Measurements from ENCODE around the gene ACAA2. TPM values are rescaled to one million over a fixed set of nuclear protein-coding genes. Genes with fewer than 3 reads are reported as not detected.

Gene ACAA2
- polyA plus RNA-seq, 1 of the 3 experiments (the other 2 are of a cell fraction) = 34.9 TPM

- no peak overlapping the region for H3K4me3 ChIP-seq (ENCODE audit: low read depth in 2 of 2, low read length in 1 of 2)
- H3F3A ChIP-seq (replicated peaks; ENCODE audit: insufficient read depth) = no peaks in the 10 kb centered on the region
- ChIA-PET CTCF (no interaction called here), POLR2A (no interaction called here)
- no peak for DNase-seq
- 83% methylated on average over 1 of the region's 4 CpGs for WGBS (ENCODE audit: low lambda C conversion rate)
- no peak overlapping the region for H3K4me2 ChIP-seq
- H3K4me1 ChIP-seq (ENCODE audit: control insufficient read depth in 1 of 2, insufficient read depth in 2 of 2, low read depth in 1 of 2, low read length in 1 of 2) = peaks cover 0 to 15% of the 10 kb centered on the region in 2 experiments; a peak in 1 of 4 replicates
- H4K20me1 ChIP-seq (ENCODE audit: insufficient read depth) = no peaks in the 10 kb centered on the region
- no peak overlapping the region for H3K9ac ChIP-seq
- no peaks in the 10 kb centered on the region for H3K9me2 ChIP-seq
- no peaks in the 10 kb centered on the region for H3K9me3 ChIP-seq
- H3K79me2 ChIP-seq (ENCODE audit: insufficient read depth) = no peaks in the 10 kb centered on the region
- no peak overlapping the region for H3K27ac ChIP-seq (ENCODE audit: low read depth in 2 of 2, low read length in 1 of 2)
- H2AFZ ChIP-seq (ENCODE audit: low read depth) = no peak overlapping the region
- no peaks in the 10 kb centered on the region for H3K27me3 ChIP-seq (ENCODE audit: insufficient read depth)
- no peak for TF ChIP-seq PBX3 (IDR thresholded peaks at IDR 0.05)
- TF ChIP-seq ZBTB33 (IDR thresholded peaks at IDR 0.05; ENCODE audit: borderline replicate concordance, low read depth) = no peak
- TF ChIP-seq MEF2A (IDR thresholded peaks at IDR 0.05; ENCODE audit: borderline replicate concordance, low read depth) = no peak
- TF ChIP-seq RAD21 (IDR thresholded peaks at IDR 0.05; ENCODE audit: low read length) = no peak
- no peak for TF ChIP-seq FOSL2 (IDR thresholded peaks at IDR 0.05; ENCODE audit: borderline replicate concordance, low read depth)
- no peak for TF ChIP-seq TCF12 (IDR thresholded peaks at IDR 0.05)
- TF ChIP-seq CHD2 (IDR thresholded peaks at IDR 0.05; ENCODE audit: low read length, partially characterized antibody) = no peak
- no peak for TF ChIP-seq GABPA (IDR thresholded peaks at IDR 0.05; ENCODE audit: low read depth)
- TF ChIP-seq POLR2AphosphoS5 (IDR thresholded peaks at IDR 0.05; ENCODE audit: low read depth, low read length) = no peak
- TF ChIP-seq YY1 (IDR thresholded peaks at IDR 0.05; ENCODE audit: low read depth) = no peak
- no peak for TF ChIP-seq ELF1 (IDR thresholded peaks at IDR 0.05)
- no peak for TF ChIP-seq EZH2phosphoT487 (IDR thresholded peaks at IDR 0.05; ENCODE audit: borderline replicate concordance, low read depth)
- no peak for TF ChIP-seq RXRA (IDR thresholded peaks at IDR 0.05; ENCODE audit: borderline replicate concordance, low read depth)
- no peaks in the 10 kb centered on the region for H3K36me3 ChIP-seq (replicated peaks in 1 of 2; ENCODE audit: control insufficient read depth in 1 of 2, insufficient read depth in 2 of 2, low read length in 1 of 2)
Observed at GRCh38 chr18:49842656-49843055, 29.3 kb upstream of the ACAA2 start.

- Histone ChIP-seq H2AFZ (ENCODE audit: low read depth) (no peak overlapping the region), H3K27ac (ENCODE audit: low read depth in 2 of 2, low read length in 1 of 2) (no peak overlapping the region), H3K4me3 (ENCODE audit: low read depth in 2 of 2, low read length in 1 of 2) (no peak overlapping the region), H3K79me2 (ENCODE audit: insufficient read depth) (no peaks in the 10 kb centered on the region), H3K27me3 (ENCODE audit: insufficient read depth) (no peaks in the 10 kb centered on the region), H3K4me2 (no peak overlapping the region), H3K9ac (no peak overlapping the region), H3F3A (replicated peaks; ENCODE audit: insufficient read depth) (no peaks in the 10 kb centered on the region), H3K36me3 (replicated peaks in 1 of 2; ENCODE audit: control insufficient read depth in 1 of 2, insufficient read depth in 2 of 2, low read length in 1 of 2) (no peaks in the 10 kb centered on the region), H3K9me2 (no peaks in the 10 kb centered on the region), H3K4me1 (ENCODE audit: control insufficient read depth in 1 of 2, insufficient read depth in 2 of 2, low read depth in 1 of 2, low read length in 1 of 2) (peaks cover 0 to 14% of the 10 kb centered on the region in 2 experiments; a peak in 1 of 4 replicates), H3K9me3 (no peaks in the 10 kb centered on the region), H4K20me1 (ENCODE audit: insufficient read depth) (no peaks in the 10 kb centered on the region)
- POLR2A ChIA-PET = no interaction called here
- TF ChIP-seq FOSL2 (IDR thresholded peaks at IDR 0.05; ENCODE audit: borderline replicate concordance, low read depth) = no peak
- CTCF ChIA-PET = interaction anchor here (1.2 to 4.6 kb wide), 2 partner anchors 17 to 20 kb away, joined by 3 to 16 read pairs; no protein-coding TSS in a partner anchor
- 91% methylated on average over 12 of the region's 12 CpGs for WGBS (ENCODE audit: low lambda C conversion rate)
- DNase-seq = no peak
Observed at GRCh38 chr18:49841236-49842217, 28.2 kb upstream of the ACAA2 start.

All from SK-N-SH (cell line).